IMR-90 (cell line): ENCODE data around the gene TRPM3. TPM values are rescaled to one million over a fixed set of nuclear protein-coding genes. Genes with fewer than 3 reads are reported as not detected.

Source experiments
- ATAC-seq: fragments of 200-7000 bp; cut with Tn5 transposase; 2 replicates; pipeline ENCODE4 v1.9.1; 2020; ENCODE audit warnings: low read depth, mild to moderate bottlenecking, moderate library complexity
- BruUV-seq: library from RNA; stranded (reverse); fragments of 400-500 nt; replicated peaks from 2 replicates; lab custom pipeline; 2021; lab: Mats Ljungman, UMichigan
- CTCF ChIA-PET: fragments of 300-600 bp; formaldehyde crosslinking; extraction: SDS; loops from one replicate; lab custom pipeline; 2021; ENCODE audit warnings: antibody characterized with exemption; lab: Yijun Ruan, JAX
- POLR2A ChIA-PET: fragments of 300-600 bp; sonication (Branson Sonifier 250); formaldehyde crosslinking; loops from one replicate; lab custom pipeline; 2022; ENCODE audit warnings: antibody characterized with exemption; ENCODE audit not compliant: unreplicated experiment; lab: Charles Lee
- DNase-seq: peaks from one replicate; pipeline ENCODE4 v3.0.0; 2013
- H2AFZ ChIP-seq: replicated peaks from 2 replicates; pipeline ENCODE3; 2013; ENCODE audit warnings: low read length, mild to moderate bottlenecking; ENCODE audit not compliant: poor library complexity
- H2AK5ac ChIP-seq: 2 replicates; pipeline ENCODE4 v1.6.1; 2013; ENCODE audit warnings: low read depth, low read length, inconsistent platforms
- H2AK9ac ChIP-seq: replicated peaks from 2 replicates; pipeline ENCODE3; 2013; ENCODE audit warnings: mild to moderate bottlenecking, low read depth, low read length, moderate library complexity; ENCODE audit not compliant: poor library complexity
- H2BK120ac ChIP-seq: 2 replicates; pipeline ENCODE4 v1.6.1; 2013; ENCODE audit warnings: low read depth, low read length, inconsistent platforms
- H2BK15ac ChIP-seq: 3 replicates; pipeline ENCODE4 v1.6.1; 2013; ENCODE audit warnings: low read depth, low read length, inconsistent platforms
- H2BK20ac ChIP-seq: 2 replicates; pipeline ENCODE4 v1.6.1; 2013; ENCODE audit warnings: low read depth, mild to moderate bottlenecking, inconsistent platforms, low read length, moderate library complexity
- H2BK5ac ChIP-seq: 2 replicates; pipeline ENCODE4 v1.6.1; 2013; ENCODE audit warnings: mild to moderate bottlenecking, low read depth, low read length, inconsistent platforms; ENCODE audit not compliant: poor library complexity, severe bottlenecking
- H3K14ac ChIP-seq: replicated peaks from 2 replicates; pipeline ENCODE4 v1.6.1; 2013; ENCODE audit warnings: low read depth, low read length, inconsistent platforms
- H3K18ac ChIP-seq: 2 replicates; pipeline ENCODE4 v1.6.1; 2013; ENCODE audit warnings: low read depth, low read length, control low read depth
- H3K23ac ChIP-seq: 2 replicates; pipeline ENCODE4 v1.6.1; 2013; ENCODE audit warnings: low read depth, low read length, inconsistent platforms
- H3K27ac ChIP-seq: 2 replicates; pipeline ENCODE4 v1.5.1; 2013; ENCODE audit warnings: mild to moderate bottlenecking, control low read depth, low read length; ENCODE audit not compliant: insufficient read depth
- H3K27me3 ChIP-seq: 2 replicates; pipeline ENCODE4 v1.6.1; 2013; ENCODE audit warnings: low read length; ENCODE audit not compliant: control insufficient read depth, insufficient read depth
- H3K36me3 ChIP-seq: 2 replicates; pipeline ENCODE4 v1.6.1; 2013; ENCODE audit warnings: low read length, mixed read lengths; ENCODE audit not compliant: control insufficient read depth, insufficient read depth
- H3K4ac ChIP-seq: 2 replicates; pipeline ENCODE4 v1.6.1; 2013; ENCODE audit warnings: low read depth, low read length, inconsistent platforms
- H3K4me1 ChIP-seq: 2 replicates; pipeline ENCODE4 v1.6.1; 2013; ENCODE audit warnings: low read length, mixed read lengths; ENCODE audit not compliant: control insufficient read depth, insufficient read depth
- H3K4me2 ChIP-seq: 2 replicates; pipeline ENCODE4 v1.6.1; 2013; ENCODE audit warnings: low read depth, mild to moderate bottlenecking, control low read depth, low read length, moderate library complexity
- H3K4me3 ChIP-seq: 2 replicates; pipeline ENCODE4 v1.5.1; 2013; ENCODE audit warnings: low read depth, mild to moderate bottlenecking, control low read depth, low read length, moderate library complexity; ENCODE audit not compliant: insufficient read depth
- H3K56ac ChIP-seq: 2 replicates; pipeline ENCODE4 v1.6.1; 2013; ENCODE audit warnings: low read length, inconsistent platforms; ENCODE audit not compliant: insufficient read depth; ENCODE audit errors: extremely low read depth
- H3K79me1 ChIP-seq, 2 experiments: 2 replicates each; pipeline ENCODE4 v1.6.1; 2013; ENCODE audit warnings: low read length in 2 of 2, inconsistent platforms in 1 of 2, low read depth in 1 of 2
- H3K9ac ChIP-seq: 2 replicates; pipeline ENCODE4 v1.6.1; 2013; ENCODE audit warnings: low read depth, low read length, control low read depth
- H3K9me1 ChIP-seq: 2 replicates; pipeline ENCODE4 v1.6.1; 2013; ENCODE audit warnings: low read length, inconsistent platforms; ENCODE audit not compliant: insufficient read depth
- H3K9me3 ChIP-seq: 2 replicates; pipeline ENCODE4 v1.6.1; 2013; ENCODE audit warnings: low read length; ENCODE audit not compliant: control insufficient read depth, insufficient read depth
- H4K20me1 ChIP-seq: 2 replicates; pipeline ENCODE4 v1.6.1; 2013; ENCODE audit warnings: low read length, inconsistent platforms; ENCODE audit not compliant: insufficient read depth
- H4K5ac ChIP-seq: 2 replicates; pipeline ENCODE4 v1.6.1; 2013; ENCODE audit warnings: mild to moderate bottlenecking, low read depth, low read length, control low read depth
- H4K8ac ChIP-seq, 2 experiments: 2 replicates each; pipeline ENCODE4 v1.6.1; 2013; ENCODE audit warnings: low read depth in 2 of 2, low read length in 2 of 2, control low read depth in 1 of 2, inconsistent platforms in 1 of 2
- H4K91ac ChIP-seq: 2 replicates; pipeline ENCODE4 v1.6.1; 2013; ENCODE audit warnings: low read depth, low read length, inconsistent platforms; ENCODE audit not compliant: insufficient read depth
- BHLHE40 ChIP-seq: fragments of 150-350 bp; IDR thresholded peaks from 2 replicates; pipeline ENCODE4 v1.6.1; 2016; ENCODE audit warnings: mild to moderate bottlenecking, low read depth, low read length
- CEBPB ChIP-seq: IDR thresholded peaks from 2 replicates; pipeline ENCODE4 v1.6.1; 2012; ENCODE audit warnings: low read depth, low read length, improper control_type of control experiment
- CHD1 ChIP-seq: IDR thresholded peaks from 2 replicates; pipeline ENCODE4 v1.6.1; 2012; ENCODE audit warnings: low read depth, low read length, improper control_type of control experiment
- CTCF ChIP-seq: conservative IDR thresholded peaks from 2 replicates; pipeline ENCODE4 v1.5.1; 2012; ENCODE audit warnings: mild to moderate bottlenecking, low read depth, low read length, improper control_type of control experiment
- FOS ChIP-seq: fragments of 150-350 bp; IDR thresholded peaks from 2 replicates; pipeline ENCODE4 v1.6.1; 2016; ENCODE audit warnings: low read depth, low read length
- MAFK ChIP-seq: IDR thresholded peaks from 2 replicates; pipeline ENCODE4 v1.6.1; 2012; ENCODE audit warnings: low read depth, low read length, improper control_type of control experiment
- MAZ ChIP-seq: IDR thresholded peaks from 2 replicates; pipeline ENCODE4 v1.6.1; 2012; ENCODE audit warnings: low read depth, mild to moderate bottlenecking, low read length, improper control_type of control experiment, moderate library complexity, borderline replicate concordance
- NFE2L2 ChIP-seq: fragments of 150-350 bp; IDR thresholded peaks from 2 replicates; pipeline ENCODE4 v1.6.1; 2016; ENCODE audit warnings: low read depth, mild to moderate bottlenecking, low read length
- POLR2A ChIP-seq: IDR thresholded peaks from 2 replicates; pipeline ENCODE4 v1.6.1; 2012; ENCODE audit warnings: mild to moderate bottlenecking, low read depth, low read length
- RAD21 ChIP-seq: IDR thresholded peaks from 2 replicates; pipeline ENCODE4 v1.6.1; 2012; ENCODE audit warnings: low read length, improper control_type of control experiment
- RFX5 ChIP-seq: IDR thresholded peaks from 2 replicates; pipeline ENCODE4 v1.8.0; 2012; ENCODE audit warnings: low read depth, mild to moderate bottlenecking, low read length, moderate library complexity
- SMC3 ChIP-seq: fragments of 150-350 bp; IDR thresholded peaks from 2 replicates; pipeline ENCODE4 v1.6.1; 2016; ENCODE audit warnings: low read depth, mild to moderate bottlenecking, antibody characterized with exemption, low read length, moderate library complexity
- WGBS, 2 experiments: methylation state at CpG; one replicate each; pipeline versions ENCODE4 v1.1.5 to v1.1.7; 2013; ENCODE audit warnings: missing lambda C conversion rate in 2 of 2; ENCODE audit not compliant: insufficient read length in 1 of 2; ENCODE audit errors: extremely low coverage in 2 of 2; 5-methylcytosine and 5-hydroxymethylcytosine counted together
- dilution Hi-C: fragments of 300-500 bp; cut with HindIII; formaldehyde crosslinking; loops from one replicate; pipeline ENCODE4 v1.14.3; 2018; ENCODE audit warnings: low sequenced_read_pairs; ENCODE audit not compliant: unreplicated experiment
- in situ Hi-C: fragments of 300-500 bp; cut with MboI; formaldehyde crosslinking; loops from 3 replicates; pipeline ENCODE4 v1.14.3; 2019; ENCODE audit warnings: low sequenced_read_pairs, inconsistent platforms, mixed read lengths
- intact Hi-C: fragments of 100-400 bp; cut with micrococcal nuclease; formaldehyde crosslinking; loops from 2 replicates; pipeline ENCODE4 v1.10.0; 2022
- polyA plus RNA-seq, 3 experiments: library from polyadenylated mRNA; depleted of rRNA; stranded (reverse); fragments of >200 nt; gene quantifications; 2 replicates each; pipeline ENCODE4 v1.2.3, GENCODE V29; 2012; ENCODE audit warnings: low replicate concordance in 1 of 3
- total RNA-seq: library from RNA; depleted of rRNA; stranded (reverse); fragments of >200 nt; gene quantifications from 2 replicates; pipeline ENCODE4 v1.2.3, GENCODE V29; 2012
- TF ChIP-seq, protein P1 (sequence below): fragments of 150-350 bp; IDR thresholded peaks from 2 replicates; pipeline ENCODE4 v1.6.1; 2017; ENCODE audit warnings: mild to moderate bottlenecking, antibody characterized with exemption, low read length, low read depth

Gene TRPM3
- total and polyA plus RNA-seq, 2 of the 4 experiments (the other 2 are of a cell fraction), result not detected

- CTCF ChIA-PET, result no interaction called here
- H3K18ac ChIP-seq, result no peak overlapping the region
- no peak overlapping the region for H2AK9ac ChIP-seq
- H3K9ac ChIP-seq, result no peak overlapping the region
- H2BK20ac ChIP-seq, result no peak overlapping the region
- H2AFZ ChIP-seq, result no peak overlapping the region
- H3K36me3 ChIP-seq, result no peaks in the 10 kb centered on the region
- H3K4me2 ChIP-seq, result no peak overlapping the region
- no peak overlapping the region for H3K4ac ChIP-seq
- H3K56ac ChIP-seq, result no peak overlapping the region
- no peak overlapping the region for H4K8ac ChIP-seq
- H3K9me3 ChIP-seq, result no peaks in the 10 kb centered on the region
- H4K5ac ChIP-seq, result no peak overlapping the region
- WGBS, 2 experiments, result 40% methylated on average over 1 of the region's 4 CpGs; no CpG with 5 or more reads in 1 of the 2 experiments
- dilution Hi-C loops, result no loop called here
- no peaks in the 10 kb centered on the region for H4K20me1 ChIP-seq
- H2AK5ac ChIP-seq, result no peak overlapping the region
- H2BK5ac ChIP-seq, result no peak overlapping the region
- no peak for ATAC-seq
- no peaks in the 10 kb centered on the region for H3K4me1 ChIP-seq
- H3K27me3 ChIP-seq, result no peaks in the 10 kb centered on the region
- H3K79me1 ChIP-seq, result no peaks in the 10 kb centered on the region
- H3K4me3 ChIP-seq, result no peak overlapping the region
- H3K23ac ChIP-seq, result no peak overlapping the region
- H3K9me1 ChIP-seq, result no peaks in the 10 kb centered on the region
- H2BK15ac ChIP-seq, result no peak overlapping the region
- no peak overlapping the region for H4K91ac ChIP-seq
- POLR2A ChIA-PET, result no interaction called here
- TF ChIP-seq CTCF (no peak), CHD1 (no peak), MAFK (no peak), MAZ (no peak), CEBPB (no peak), NFE2L2 (no peak), SMC3 (no peak), FOS (no peak), RAD21 (no peak), BHLHE40 (no peak), RFX5 (no peak), POLR2A (no peak)
- TF ChIP-seq, protein P1, sequence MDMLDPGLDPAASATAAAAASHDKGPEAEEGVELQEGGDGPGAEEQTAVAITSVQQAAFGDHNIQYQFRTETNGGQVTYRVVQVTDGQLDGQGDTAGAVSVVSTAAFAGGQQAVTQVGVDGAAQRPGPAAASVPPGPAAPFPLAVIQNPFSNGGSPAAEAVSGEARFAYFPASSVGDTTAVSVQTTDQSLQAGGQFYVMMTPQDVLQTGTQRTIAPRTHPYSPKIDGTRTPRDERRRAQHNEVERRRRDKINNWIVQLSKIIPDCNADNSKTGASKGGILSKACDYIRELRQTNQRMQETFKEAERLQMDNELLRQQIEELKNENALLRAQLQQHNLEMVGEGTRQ, result no peak
- H3K14ac ChIP-seq, result no peak overlapping the region
- no peak for DNase-seq
- in situ Hi-C loops, result no loop called here
- H3K27ac ChIP-seq, result no peak overlapping the region
- BruUV-seq, result no TSS peak
- intact Hi-C loops, result no loop called here
- no peak overlapping the region for H2BK120ac ChIP-seq
These were observed 368.1 kb downstream of the TRPM3 start for GRCh38 chr9:70753311-70753710.
